Sigmoid colon (tissue), 4 donors: ENCODE results near the gene MAP3K6.

Experiments
- CTCF ChIP-seq, 4 experiments: fragments of 450-650 bp in 3 of 4; fragments of 200-600 bp in 1 of 4; IDR thresholded peaks; one replicate each; pipeline ENCODE4 v1.5.1; 2016 to 2019; ENCODE audit warnings: antibody characterized with exemption in 4 of 4, mild to moderate bottlenecking in 3 of 4, moderate library complexity in 2 of 4
- POLR2A ChIP-seq, 2 donors: fragments of 450-650 bp; IDR thresholded peaks; one replicate each; pipeline ENCODE4 v1.6.1; 2016; ENCODE audit warnings: antibody characterized with exemption in 2 of 2, mild to moderate bottlenecking in 2 of 2, moderate library complexity in 2 of 2
- POLR2AphosphoS5 ChIP-seq, 4 donors: sonication (generic); formaldehyde crosslinking; IDR thresholded peaks; one replicate each; pipeline ENCODE4 v1.6.1; 2017; ENCODE audit warnings: antibody characterized with exemption in 4 of 4

GRCh38 chr1:27394925-27395324, 28.2 kb upstream of the MAP3K6 start:
- TF ChIP-seq CTCF (IDR thresholded peaks at IDR 0.05) (no peak), POLR2AphosphoS5 (IDR thresholded peaks at IDR 0.05) (no peak), POLR2A (IDR thresholded peaks at IDR 0.05) (no peak)
